AG09309 (cell line): ENCODE measurements around the gene FUOM.

Source experiments
- DNase-seq: peaks from one replicate; pipeline ENCODE4 v3.0.0-alpha.2; 2010; ENCODE audit warnings: low read depth
- H3K4me3 ChIP-seq: 2 replicates; pipeline ENCODE4 v1.5.1; 2011; ENCODE audit warnings: mild to moderate bottlenecking, low read depth, low read length, moderate library complexity; ENCODE audit not compliant: control insufficient read depth
- CTCF ChIP-seq: IDR thresholded peaks from 2 replicates; pipeline ENCODE4 v1.5.1; 2011; ENCODE audit warnings: mild to moderate bottlenecking, low read depth, low read length, inconsistent platforms; ENCODE audit not compliant: insufficient read depth, control insufficient read depth; ENCODE audit errors: missing control alignments

FUOM gene

GRCh38 chr10:133357285-133358161 is at the start of gene FUOM:
FUOM (minus strand) TSS chr10:133358019; CDS start chr10:133358007, 12 bp downstream.
- no peak for DNase-seq
- H3K4me3 ChIP-seq: peak within 1 kb of the TSS; percentile 35
- no peak for TF ChIP-seq CTCF

GRCh38 chr10:133405844-133406527 is 48.2 kb upstream of the FUOM start:
- peak; percentile 7 for DNase-seq
- no peak for TF ChIP-seq CTCF
- H3K4me3 ChIP-seq: no peak overlapping the region

GRCh38 chr10:133405272-133405671 is 47.5 kb upstream of the FUOM start:
- TF ChIP-seq CTCF: no peak
- DNase-seq: no peak
- H3K4me3 ChIP-seq: no peak overlapping the region

GRCh38 chr10:133403784-133404183 is 46.0 kb upstream of the FUOM start:
- TF ChIP-seq CTCF: no peak
- H3K4me3 ChIP-seq: no peak overlapping the region
- DNase-seq: no peak

- H3K4me3 ChIP-seq: no peak overlapping the region
- TF ChIP-seq CTCF: no peak
- DNase-seq: no peak
Observed at GRCh38 chr10:133403359-133403758, 45.5 kb upstream of the FUOM start.

GRCh38 chr10:133401981-133402725 is 44.3 kb upstream of the FUOM start:
- H3K4me3 ChIP-seq: no peak overlapping the region
- no peak for TF ChIP-seq CTCF
- no peak for DNase-seq
